ENCODE data around the gene CEACAM3. TPM values are rescaled to one million over a fixed set of nuclear protein-coding genes. Genes with fewer than 3 reads are reported as not detected.
A peak's percentile ranks its signal among the peaks of the same experiment; 100 is the strongest.
"Not testable (repeated sequence)": the region's sequence is repeated elsewhere in the genome, so short reads cannot be mapped to it uniquely, and the experiment has no call there.

CEACAM3 gene
- total RNA-seq, 6 donors from 2014 or later = 1.4 to 6.0 (median 2.7) TPM; not detected in 1

DNA sequence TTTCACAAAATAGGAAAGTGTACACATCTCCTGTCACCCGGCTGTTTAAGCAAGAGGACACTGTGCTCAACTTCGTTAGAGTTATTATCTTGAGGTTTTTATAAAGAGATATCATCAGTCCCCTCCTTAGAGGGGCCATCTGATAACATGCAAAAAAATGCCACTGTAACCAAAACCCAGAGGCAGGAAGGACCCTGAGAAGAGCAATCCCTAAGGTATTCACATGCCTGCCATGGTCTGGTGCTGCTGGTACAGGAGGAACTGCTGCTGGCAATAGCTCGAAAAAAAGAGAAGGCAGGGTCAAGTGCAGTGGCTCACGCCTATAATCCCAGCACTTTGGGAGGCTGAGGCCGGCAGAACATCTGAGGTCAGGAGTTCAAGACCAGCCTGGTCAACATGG, 12.8 kb upstream of the CEACAM3 start:
- Histone ChIP-seq H3K9me3 (no peaks in the 10 kb centered on the region), H3K27me3 (no peaks in the 10 kb centered on the region), H3K4me1 (peaks cover 14 to 19% (median 18%) of the 10 kb centered on the region in 4 donors), H3K27ac (peak overlapping the region in 1 of 4 donors; percentile 66), H3K4me3 (no peak overlapping the region), H3K36me3 (no peaks in the 10 kb centered on the region)
- WGBS, 2 donors = 45 to 46% methylated on average over 5 of the region's 5 CpGs
- no peak for TF ChIP-seq POLR2AphosphoS5 (IDR thresholded peaks at IDR 0.05)
- TF ChIP-seq POLR2A (IDR thresholded peaks at IDR 0.05) = no peak
- TF ChIP-seq, protein P1, sequence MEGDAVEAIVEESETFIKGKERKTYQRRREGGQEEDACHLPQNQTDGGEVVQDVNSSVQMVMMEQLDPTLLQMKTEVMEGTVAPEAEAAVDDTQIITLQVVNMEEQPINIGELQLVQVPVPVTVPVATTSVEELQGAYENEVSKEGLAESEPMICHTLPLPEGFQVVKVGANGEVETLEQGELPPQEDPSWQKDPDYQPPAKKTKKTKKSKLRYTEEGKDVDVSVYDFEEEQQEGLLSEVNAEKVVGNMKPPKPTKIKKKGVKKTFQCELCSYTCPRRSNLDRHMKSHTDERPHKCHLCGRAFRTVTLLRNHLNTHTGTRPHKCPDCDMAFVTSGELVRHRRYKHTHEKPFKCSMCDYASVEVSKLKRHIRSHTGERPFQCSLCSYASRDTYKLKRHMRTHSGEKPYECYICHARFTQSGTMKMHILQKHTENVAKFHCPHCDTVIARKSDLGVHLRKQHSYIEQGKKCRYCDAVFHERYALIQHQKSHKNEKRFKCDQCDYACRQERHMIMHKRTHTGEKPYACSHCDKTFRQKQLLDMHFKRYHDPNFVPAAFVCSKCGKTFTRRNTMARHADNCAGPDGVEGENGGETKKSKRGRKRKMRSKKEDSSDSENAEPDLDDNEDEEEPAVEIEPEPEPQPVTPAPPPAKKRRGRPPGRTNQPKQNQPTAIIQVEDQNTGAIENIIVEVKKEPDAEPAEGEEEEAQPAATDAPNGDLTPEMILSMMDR (IDR thresholded peaks at IDR 0.05) = no peak
- TF ChIP-seq EP300 (IDR thresholded peaks at IDR 0.05) = no peak
- ATAC-seq (ENCODE audit: low FRiP score in 2 of 2) (no peak), DNase-seq (no peak)

DNA sequence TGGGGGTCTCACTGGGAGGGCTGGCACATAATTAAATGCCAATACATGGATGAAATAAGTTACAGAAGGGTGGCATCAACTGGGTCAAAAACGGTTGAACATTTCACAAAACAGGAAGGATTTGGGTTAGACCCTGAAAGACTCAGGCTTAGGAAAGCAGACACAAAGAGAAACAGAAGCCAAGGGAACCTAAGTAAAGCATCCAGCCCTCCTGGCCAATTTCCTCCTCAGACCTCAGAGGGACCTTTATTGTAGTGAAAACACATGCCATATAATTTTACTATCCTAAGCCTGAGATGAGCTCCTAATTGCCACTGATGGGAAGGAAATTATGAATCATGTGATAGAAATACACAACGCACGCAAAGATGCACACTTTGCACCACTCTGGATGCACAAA, 12.1 kb upstream of the CEACAM3 start:
- ATAC-seq (ENCODE audit: low FRiP score in 2 of 2) (no peak), DNase-seq (no peak)
- no peaks in the 10 kb centered on the region for H3K36me3 ChIP-seq
- H3K4me1 ChIP-seq = peaks cover 14 to 19% (median 18%) of the 10 kb centered on the region in 4 donors
- no peaks in the 10 kb centered on the region for H3K9me3 ChIP-seq
- TF ChIP-seq EP300 (IDR thresholded peaks at IDR 0.05) = no peak
- H3K4me3 ChIP-seq = no peak overlapping the region
- H3K27ac ChIP-seq = peak overlapping the region in 3 of 4 donors; percentile 27 to 66 (median 47)
- H3K27me3 ChIP-seq = no peaks in the 10 kb centered on the region
- WGBS, 2 donors = 37 to 41% methylated on average over 3 of the region's 3 CpGs

DNA sequence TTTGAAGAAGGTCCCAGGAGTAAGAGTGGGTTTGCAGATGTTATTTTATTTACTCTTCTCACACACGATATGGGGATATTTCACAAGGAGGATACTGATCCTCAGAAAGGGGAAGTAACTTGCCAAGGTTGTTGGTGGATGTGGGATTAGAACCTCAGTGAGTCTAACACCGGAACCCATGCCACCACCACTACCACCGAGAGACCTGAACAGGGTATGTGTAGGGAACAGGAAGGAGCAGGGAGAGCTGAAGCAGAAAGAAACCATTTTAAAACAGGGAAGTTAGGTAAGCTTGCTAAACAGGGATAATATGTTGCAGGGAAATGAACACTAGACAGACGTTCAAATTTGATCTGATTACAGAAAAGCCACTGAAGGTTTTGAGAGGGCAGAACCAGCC, 11.6 kb upstream of the CEACAM3 start:
- Histone ChIP-seq H3K4me1 (peaks cover 14 to 19% (median 18%) of the 10 kb centered on the region in 4 donors), H3K9me3 (no peaks in the 10 kb centered on the region), H3K36me3 (no peaks in the 10 kb centered on the region), H3K27me3 (no peaks in the 10 kb centered on the region), H3K4me3 (no peak overlapping the region), H3K27ac (peak overlapping the region; percentile 15 to 66 (median 37))
- TF ChIP-seq POLR2AphosphoS5 (IDR thresholded peaks at IDR 0.05) (no peak), POLR2A (IDR thresholded peaks at IDR 0.05) (no peak), EP300 (IDR thresholded peaks at IDR 0.05) (no peak)
- TF ChIP-seq, protein P1 (IDR thresholded peaks at IDR 0.05) = no peak
- ATAC-seq (ENCODE audit: low FRiP score in 2 of 2) (peak in 1 of 2 donors; percentile 33), DNase-seq (no peak)
- WGBS, 2 donors = 35 to 44% methylated on average over 4 of the region's 4 CpGs

DNA sequence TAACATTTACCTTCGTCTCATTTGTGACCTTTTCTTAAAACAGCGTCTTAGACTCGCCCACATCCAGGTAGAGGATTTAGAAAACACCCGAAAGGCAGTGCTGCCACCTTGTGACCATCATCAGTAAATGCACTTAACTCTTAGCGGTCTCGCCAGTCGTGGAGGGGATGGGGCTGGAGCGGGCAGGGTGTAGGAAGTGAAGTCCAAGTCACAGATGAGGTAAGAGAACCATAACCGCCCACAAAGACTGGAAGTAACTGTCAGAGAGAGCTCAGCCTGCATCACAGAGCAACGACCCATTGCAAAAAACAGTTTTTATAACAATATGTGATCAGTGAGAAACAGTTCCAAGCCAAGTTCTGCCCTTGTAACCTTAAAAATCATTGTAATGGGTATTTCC, 10.7 kb upstream of the CEACAM3 start:
- TF ChIP-seq, protein P1 (IDR thresholded peaks at IDR 0.05) = peak; percentile 64 to 85 (median 79)
- TF ChIP-seq POLR2AphosphoS5 (IDR thresholded peaks at IDR 0.05) = no peak
- peak in 1 of 4 donors; percentile 1 for TF ChIP-seq EP300 (IDR thresholded peaks at IDR 0.05)

DNA sequence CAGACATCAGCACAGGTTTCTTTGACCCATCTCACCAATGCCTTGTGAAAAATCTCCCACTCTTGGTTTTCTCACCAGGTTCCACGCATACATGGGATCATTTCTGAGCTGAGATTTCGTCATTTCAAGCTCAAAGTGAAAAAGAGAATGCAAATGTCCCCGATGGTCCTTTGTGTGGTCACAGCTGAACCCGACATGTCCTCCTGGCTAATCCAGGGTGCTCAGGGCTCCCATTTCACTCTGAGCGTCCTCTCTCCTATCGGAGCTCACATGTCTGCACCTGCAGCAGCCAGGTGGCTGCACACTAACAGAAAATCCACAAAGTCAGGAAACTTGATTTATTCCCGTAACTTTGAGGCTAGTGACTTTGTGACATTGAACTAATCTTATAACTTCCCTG, 9.3 kb upstream of the CEACAM3 start:
- H3K27me3 ChIP-seq = no peaks in the 10 kb centered on the region
- H3K36me3 ChIP-seq = no peaks in the 10 kb centered on the region
- TF ChIP-seq POLR2A (IDR thresholded peaks at IDR 0.05) (no peak), POLR2AphosphoS5 (IDR thresholded peaks at IDR 0.05) (no peak), EP300 (IDR thresholded peaks at IDR 0.05) (no peak)
- TF ChIP-seq, protein P1 (IDR thresholded peaks at IDR 0.05) = no peak
- WGBS, 2 donors = 59 to 76% methylated on average over 7 of the region's 7 CpGs
- peak overlapping the region in 1 of 4 donors; percentile 11 for H3K27ac ChIP-seq
- no peaks in the 10 kb centered on the region for H3K9me3 ChIP-seq
- peaks cover 14 to 25% (median 19%) of the 10 kb centered on the region in 4 donors for H3K4me1 ChIP-seq
- DNase-seq = no peak
- ATAC-seq (ENCODE audit: low FRiP score in 2 of 2) = no peak
- H3K4me3 ChIP-seq = no peak overlapping the region

More for the DNA sequence above, 10.7 kb upstream of the CEACAM3 start:
- H3K27me3 ChIP-seq = no peaks in the 10 kb centered on the region
- peak; percentile 91 to 93 for ATAC-seq (ENCODE audit: low FRiP score in 2 of 2)
- no peaks in the 10 kb centered on the region for H3K9me3 ChIP-seq
- H3K4me3 ChIP-seq = no peak overlapping the region
- no peaks in the 10 kb centered on the region for H3K36me3 ChIP-seq
- DNase-seq = peak in 1 of 2 donors; percentile 87
- peak overlapping the region in 2 of 4 donors; percentile 47 to 66 for H3K27ac ChIP-seq
- 1 to 2% methylated on average over 10 of the region's 10 CpGs for WGBS, 2 donors
- peaks cover 14 to 19% (median 18%) of the 10 kb centered on the region in 4 donors for H3K4me1 ChIP-seq

DNA sequence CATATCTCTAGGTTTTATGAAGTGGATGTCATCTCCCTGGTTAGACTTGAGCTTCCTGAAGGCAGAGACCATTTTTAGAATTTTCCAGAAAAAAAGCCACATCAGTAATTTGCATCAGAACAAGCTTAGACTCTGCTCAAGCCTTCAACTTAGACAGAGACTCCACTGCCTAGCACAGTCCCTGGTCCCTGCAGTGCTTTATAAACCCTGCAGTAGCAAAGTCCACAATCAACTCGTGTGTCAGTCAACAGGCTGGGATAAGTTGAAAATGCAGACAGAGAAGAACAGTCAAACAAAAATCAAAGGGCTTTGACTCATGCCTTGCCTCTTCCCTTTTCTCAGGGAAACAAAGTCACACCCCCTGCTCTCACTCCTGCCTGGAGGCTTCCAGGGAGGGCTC, 7.9 kb upstream of the CEACAM3 start:
- not testable (repeated sequence) for H3K36me3 ChIP-seq; H3K4me3 ChIP-seq; ATAC-seq (ENCODE audit: low FRiP score in 2 of 2); H3K27me3 ChIP-seq; DNase-seq; H3K9me3 ChIP-seq; H3K27ac ChIP-seq
- no CpG with 5 or more reads among the region's 1 CpG for WGBS, 2 donors
- peaks cover 14 to 31% (median 21%) of the 10 kb centered on the region in 4 donors for H3K4me1 ChIP-seq

DNA sequence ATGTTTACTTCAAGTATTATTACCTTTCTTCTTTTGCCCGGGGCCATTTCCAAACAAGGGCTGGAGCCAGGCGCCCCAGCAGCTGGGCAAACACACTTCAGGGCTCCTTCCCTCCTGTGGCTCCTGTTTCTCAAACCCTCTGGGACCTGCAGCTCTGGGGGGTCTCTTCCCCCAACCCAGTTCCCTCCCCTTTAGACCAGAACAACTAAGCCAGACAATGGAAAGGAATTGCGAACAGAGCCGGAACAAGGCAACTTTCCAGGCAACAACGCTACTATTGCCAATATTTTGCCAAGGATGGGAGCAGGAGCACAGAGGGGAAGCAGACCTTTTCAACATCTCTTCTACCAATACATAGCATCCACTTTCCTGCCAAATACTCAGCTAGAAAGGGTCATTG, 7.3 kb upstream of the CEACAM3 start:
- not testable (repeated sequence) for DNase-seq; H3K27me3 ChIP-seq; ATAC-seq (ENCODE audit: low FRiP score in 2 of 2); H3K4me3 ChIP-seq; H3K9me3 ChIP-seq; H3K36me3 ChIP-seq
- peaks cover 14 to 31% (median 21%) of the 10 kb centered on the region in 4 donors for H3K4me1 ChIP-seq
- H3K27ac ChIP-seq = peak overlapping the region in 1 of 4 donors; percentile 64
- 63 to 76% methylated on average over 4 to 5 of the region's 5 CpGs for WGBS, 2 donors
